BLaER1 treated with 17β-estradiol and CSF1 and Interleukin-3, amounts not matched to agents 10 nM and 100 nM (cell line): ENCODE data around the gene BABAM2.
A peak's percentile ranks its signal among the peaks of the same experiment; 100 is the strongest.

Experiments
- H3K27ac ChIP-seq, 11 experiments: shearing (Covaris generic); formaldehyde crosslinking; 2 replicates each; pipeline ENCODE4 v1.8.1; 2022
- H3K27me3 ChIP-seq, 11 experiments: shearing (Covaris generic); formaldehyde crosslinking; 2 replicates each; pipeline ENCODE4 v1.8.1; 2022
- H3K36me3 ChIP-seq, 11 experiments: shearing (Covaris generic); formaldehyde crosslinking; 2 replicates each; pipeline ENCODE4 v1.8.1; 2022
- H3K4me1 ChIP-seq, 10 experiments: shearing (Covaris generic); formaldehyde crosslinking; 2 replicates each; pipeline ENCODE4 v1.8.1; 2022
- H3K4me2 ChIP-seq, 11 experiments: shearing (Covaris generic); formaldehyde crosslinking; 2 replicates each; pipeline ENCODE4 v1.8.1; 2022
- H3K4me3 ChIP-seq, 10 experiments: shearing (Covaris generic); formaldehyde crosslinking; 2 replicates each; pipeline ENCODE4 v1.8.1; 2022
- H3K9ac ChIP-seq, 11 experiments: shearing (Covaris generic); formaldehyde crosslinking; 2 replicates each; pipeline ENCODE4 v1.8.1; 2022
- H3K9me3 ChIP-seq, 11 experiments: shearing (Covaris generic); formaldehyde crosslinking; replicated peaks in 1 of 11; 2 replicates each; pipeline ENCODE4 v1.8.1; 2022
- H4K20me1 ChIP-seq, 11 experiments: shearing (Covaris generic); formaldehyde crosslinking; 2 replicates each; pipeline ENCODE4 v1.8.1; 2022
- Cebpa-rat ChIP-seq, 11 experiments: shearing (Covaris generic); IDR thresholded peaks; 2 replicates each; pipeline ENCODE4 v1.8.1; 2022

The BABAM2 gene

GRCh38 chr2:28168376-28168775 is 277.8 kb downstream of the BABAM2 start:
- Histone ChIP-seq H3K27ac (no peak overlapping the region), H3K9me3 (no peaks in the 10 kb centered on the region), H3K27me3 (no peaks in the 10 kb centered on the region), H3K36me3 (peaks cover 0 to 3% (median 0%) of the 10 kb centered on the region in 11 experiments; a peak in 3 of 22 replicates), H3K4me3 (no peak overlapping the region), H4K20me1 (no peaks in the 10 kb centered on the region), H3K9ac (no peak overlapping the region), H3K4me2 (no peak overlapping the region), H3K4me1 (peaks cover 0 to 9% (median 2%) of the 10 kb centered on the region in 10 experiments; a peak in 6 of 20 replicates)
- TF ChIP-seq Cebpa-rat (IDR thresholded peaks at IDR 0.05) = no peak

GRCh38 chr2:28169492-28169891 is 279.0 kb downstream of the BABAM2 start:
- no peaks in the 10 kb centered on the region for H3K27me3 ChIP-seq
- no peak overlapping the region for H3K9ac ChIP-seq
- H3K27ac ChIP-seq = no peak overlapping the region
- peaks cover 0 to 4% (median under 1%) of the 10 kb centered on the region in 11 experiments; a peak in 6 of 22 replicates for H3K36me3 ChIP-seq
- peaks cover 0 to 4% (median 1%) of the 10 kb centered on the region in 11 experiments; a peak in 12 of 22 replicates for H3K9me3 ChIP-seq
- no peak overlapping the region for H3K4me2 ChIP-seq
- no peak for TF ChIP-seq Cebpa-rat (IDR thresholded peaks at IDR 0.05)
- H3K4me1 ChIP-seq = peaks cover 0 to 9% (median 2%) of the 10 kb centered on the region in 10 experiments; a peak in 6 of 20 replicates
- H4K20me1 ChIP-seq = no peaks in the 10 kb centered on the region
- no peak overlapping the region for H3K4me3 ChIP-seq

- H3K36me3 ChIP-seq = peaks cover 9 to 26% (median 17%) of the 10 kb centered on the region in 11 experiments; a peak in 18 of 22 replicates
- H3K4me2 ChIP-seq = no peak overlapping the region
- no peaks in the 10 kb centered on the region for H4K20me1 ChIP-seq
- H3K27ac ChIP-seq = no peak overlapping the region
- no peaks in the 10 kb centered on the region for H3K4me1 ChIP-seq
- TF ChIP-seq Cebpa-rat (IDR thresholded peaks at IDR 0.05) = no peak
- H3K4me3 ChIP-seq = no peak overlapping the region
- no peak overlapping the region for H3K9ac ChIP-seq
- H3K27me3 ChIP-seq = no peaks in the 10 kb centered on the region
- peaks cover 25 to 32% (median 29%) of the 10 kb centered on the region in 11 experiments for H3K9me3 ChIP-seq
Measured at GRCh38 chr2:28172114-28172898, 281.8 kb downstream of the BABAM2 start.

GRCh38 chr2:28173377-28173776 is 282.8 kb downstream of the BABAM2 start:
- Histone ChIP-seq H3K27ac (no peak overlapping the region), H3K27me3 (no peaks in the 10 kb centered on the region), H4K20me1 (no peaks in the 10 kb centered on the region), H3K36me3 (peaks cover 9 to 26% (median 17%) of the 10 kb centered on the region in 11 experiments; a peak in 18 of 22 replicates), H3K9ac (no peak overlapping the region), H3K4me3 (no peak overlapping the region), H3K9me3 (peaks cover 31 to 41% (median 36%) of the 10 kb centered on the region in 11 experiments), H3K4me1 (peaks cover 0 to 9% (median 0%) of the 10 kb centered on the region in 10 experiments; a peak in 5 of 20 replicates), H3K4me2 (no peak overlapping the region)
- TF ChIP-seq Cebpa-rat (IDR thresholded peaks at IDR 0.05) = no peak

- no peaks in the 10 kb centered on the region for H4K20me1 ChIP-seq
- no peak for TF ChIP-seq Cebpa-rat (IDR thresholded peaks at IDR 0.05)
- peaks cover 9 to 26% (median 17%) of the 10 kb centered on the region in 11 experiments; a peak in 18 of 22 replicates for H3K36me3 ChIP-seq
Measured at GRCh38 chr2:28174211-28174610, 283.7 kb downstream of the BABAM2 start.

GRCh38 chr2:28175028-28175427 is 284.5 kb downstream of the BABAM2 start:
- Histone ChIP-seq H4K20me1 (no peaks in the 10 kb centered on the region), H3K36me3 (peaks cover 9 to 26% (median 17%) of the 10 kb centered on the region in 11 experiments; a peak in 18 of 22 replicates), H3K9me3 (peaks cover 31 to 45% (median 38%) of the 10 kb centered on the region in 11 experiments), H3K27ac (no peak overlapping the region), H3K4me3 (no peak overlapping the region), H3K4me1 (peaks cover 0 to 26% (median 0%) of the 10 kb centered on the region in 10 experiments; a peak in 5 of 20 replicates), H3K27me3 (no peaks in the 10 kb centered on the region), H3K4me2 (no peak overlapping the region), H3K9ac (no peak overlapping the region)
- TF ChIP-seq Cebpa-rat (IDR thresholded peaks at IDR 0.05) = no peak

More at GRCh38 chr2:28174211-28174610, 283.7 kb downstream of the BABAM2 start:
- H3K4me2 ChIP-seq = no peak overlapping the region
- H3K4me1 ChIP-seq = peaks cover 0 to 18% (median 0%) of the 10 kb centered on the region in 10 experiments; a peak in 5 of 20 replicates
- peaks cover 31 to 44% (median 38%) of the 10 kb centered on the region in 11 experiments for H3K9me3 ChIP-seq
- no peaks in the 10 kb centered on the region for H3K27me3 ChIP-seq
- H3K9ac ChIP-seq = no peak overlapping the region
- no peak overlapping the region for H3K27ac ChIP-seq
- no peak overlapping the region for H3K4me3 ChIP-seq

GRCh38 chr2:28178946-28179345 is 288.4 kb downstream of the BABAM2 start:
- Histone ChIP-seq H3K27me3 (no peaks in the 10 kb centered on the region), H3K36me3 (peaks cover 9 to 26% (median 17%) of the 10 kb centered on the region in 11 experiments; a peak in 18 of 22 replicates), H3K4me1 (peaks cover 0 to 27% (median 0%) of the 10 kb centered on the region in 10 experiments; a peak in 5 of 20 replicates), H3K9me3 (peaks cover 31 to 45% (median 38%) of the 10 kb centered on the region in 11 experiments), H3K4me3 (no peak overlapping the region), H3K27ac (peak overlapping the region in 1 of 11 experiments; percentile 7; a peak in 1 of 22 replicates), H3K4me2 (peak overlapping the region in 3 of 11 experiments; percentile 0 to 78 (median 69); a peak in 4 of 22 replicates), H4K20me1 (no peaks in the 10 kb centered on the region), H3K9ac (no peak overlapping the region)
- TF ChIP-seq Cebpa-rat (IDR thresholded peaks at IDR 0.05) = no peak

- H3K27ac ChIP-seq = no peak overlapping the region
- peaks cover 0 to 7% (median 0%) of the 10 kb centered on the region in 11 experiments; a peak in 1 of 22 replicates for H3K36me3 ChIP-seq
- no peaks in the 10 kb centered on the region for H4K20me1 ChIP-seq
- H3K9me3 ChIP-seq = peaks cover 7 to 24% (median 14%) of the 10 kb centered on the region in 11 experiments
- no peak overlapping the region for H3K9ac ChIP-seq
- no peak overlapping the region for H3K4me2 ChIP-seq
- peaks cover 0 to 29% (median 0%) of the 10 kb centered on the region in 10 experiments; a peak in 5 of 20 replicates for H3K4me1 ChIP-seq
- no peak for TF ChIP-seq Cebpa-rat (IDR thresholded peaks at IDR 0.05)
- no peak overlapping the region for H3K4me3 ChIP-seq
- H3K27me3 ChIP-seq = no peaks in the 10 kb centered on the region
Measured at GRCh38 chr2:28181801-28182200, 291.3 kb downstream of the BABAM2 start.

GRCh38 chr2:28182348-28182747 is 291.8 kb downstream of the BABAM2 start:
- Histone ChIP-seq H3K9me3 (peaks cover 1 to 18% (median 8%) of the 10 kb centered on the region in 11 experiments), H3K4me1 (peaks cover 0 to 29% (median 0%) of the 10 kb centered on the region in 10 experiments; a peak in 5 of 20 replicates), H3K4me2 (no peak overlapping the region), H3K27me3 (no peaks in the 10 kb centered on the region), H3K27ac (no peak overlapping the region), H3K9ac (no peak overlapping the region), H3K4me3 (no peak overlapping the region), H4K20me1 (no peaks in the 10 kb centered on the region), H3K36me3 (0 out of 22 replicates have a peak, but pooled peaks cover 0 to 2% (median 0%) of the 10 kb centered on the region in 11 experiments)
- TF ChIP-seq Cebpa-rat (IDR thresholded peaks at IDR 0.05) = no peak
